IPS DF 6.9 (cell line): ENCODE data around the gene SULT1C2.
"Not testable (repeated sequence)": the region's sequence is repeated elsewhere in the genome, so short reads cannot be mapped to it uniquely, and the experiment has no call there.

Source experiments
- DNase-seq: peaks from one replicate; pipeline ENCODE4 v3.0.0-alpha.2; 2013; ENCODE audit warnings: low read depth, low spot score
- H3K27ac ChIP-seq: one replicate; pipeline ENCODE4 v1.5.1; 2013; ENCODE audit warnings: low read length, control low read depth
- H3K27me3 ChIP-seq: 2 replicates; pipeline ENCODE4 v1.6.1; 2013; ENCODE audit warnings: mild to moderate bottlenecking, low read length; ENCODE audit not compliant: control insufficient read depth, insufficient read depth
- H3K36me3 ChIP-seq: 2 replicates; pipeline ENCODE4 v1.6.1; 2013; ENCODE audit warnings: low read length; ENCODE audit not compliant: control insufficient read depth, insufficient read depth
- H3K4me1 ChIP-seq: 2 replicates; pipeline ENCODE4 v1.6.1; 2013; ENCODE audit warnings: low read length; ENCODE audit not compliant: control insufficient read depth, insufficient read depth
- H3K4me3 ChIP-seq: 2 replicates; pipeline ENCODE4 v1.5.1; 2013; ENCODE audit warnings: mild to moderate bottlenecking, low read length
- H3K9me3 ChIP-seq: 2 replicates; pipeline ENCODE4 v1.6.1; 2013; ENCODE audit warnings: low read length, inconsistent platforms; ENCODE audit not compliant: control insufficient read depth, insufficient read depth
- WGBS: extraction: QIAGEN DNeasy Blood & Tissue Kit; methylation state at CpG from one replicate; pipeline ENCODE4 v1.1.7; 2013; ENCODE audit warnings: mixed read lengths, missing lambda C conversion rate; ENCODE audit not compliant: insufficient read length, insufficient coverage; 5-methylcytosine and 5-hydroxymethylcytosine counted together

Gene SULT1C2

DNA sequence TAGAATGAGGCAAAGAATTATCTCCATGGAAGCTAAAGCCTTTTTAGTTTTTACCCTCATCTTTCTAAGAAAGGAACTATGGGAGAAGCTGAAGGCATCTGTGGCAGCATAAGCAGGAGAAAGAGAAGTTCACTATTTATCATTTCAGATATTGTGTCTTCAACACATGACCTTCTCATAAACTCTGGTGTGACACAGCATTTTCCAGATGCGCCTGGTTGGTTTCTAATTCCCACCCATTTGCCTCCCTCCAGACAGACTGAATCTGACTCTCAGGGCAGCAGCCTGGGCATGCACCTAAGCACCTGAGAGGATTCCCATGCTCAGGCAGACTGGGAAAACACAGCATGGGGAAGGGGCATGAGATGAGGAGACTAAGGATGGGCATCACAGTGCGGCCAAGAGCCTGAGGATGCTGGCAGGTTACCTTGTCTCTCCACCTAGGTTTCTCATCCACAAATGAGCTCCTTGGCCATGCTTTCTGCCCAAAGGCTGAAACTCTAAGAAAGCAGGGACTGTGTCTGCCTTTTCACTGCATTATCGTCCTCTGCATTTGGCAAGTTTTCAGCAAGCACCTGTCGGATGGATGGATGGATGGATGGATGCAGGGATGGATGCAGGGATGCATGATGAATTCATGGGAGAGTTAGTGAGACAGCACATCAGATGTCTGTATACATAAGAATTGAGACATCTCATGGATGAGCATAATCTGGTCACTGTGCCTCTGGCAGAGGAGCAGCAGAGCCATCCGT lies 60.3 kb downstream of the SULT1C2 start:
- no peak for DNase-seq
- Histone ChIP-seq H3K4me1 (no peaks in the 10 kb centered on the region), H3K4me3 (no peak overlapping the region), H3K36me3 (no peaks in the 10 kb centered on the region), H3K9me3 (no peaks in the 10 kb centered on the region), H3K27me3 (no peaks in the 10 kb centered on the region), H3K27ac (no peak overlapping the region)
- WGBS, result no CpG with 5 or more reads among the region's 5 CpGs

DNA sequence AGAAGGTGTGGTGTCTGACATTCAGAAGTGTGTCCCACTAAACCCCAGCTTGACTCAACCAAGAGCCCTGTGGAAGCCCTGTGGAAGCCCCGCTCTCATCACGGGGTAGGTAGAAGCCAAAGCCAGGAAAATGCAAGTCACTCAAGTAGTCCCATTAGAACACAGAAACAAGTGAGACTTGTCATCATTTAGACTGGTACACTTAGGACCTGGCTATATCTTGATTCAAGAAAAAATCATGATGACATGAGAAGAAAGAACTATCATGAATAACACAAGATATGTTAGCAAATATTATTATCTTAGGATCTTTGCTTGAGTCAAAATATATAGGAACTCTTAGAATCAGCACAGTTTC lies 60.9 kb downstream of the SULT1C2 start:
- H3K27ac ChIP-seq, result no peak overlapping the region

DNA sequence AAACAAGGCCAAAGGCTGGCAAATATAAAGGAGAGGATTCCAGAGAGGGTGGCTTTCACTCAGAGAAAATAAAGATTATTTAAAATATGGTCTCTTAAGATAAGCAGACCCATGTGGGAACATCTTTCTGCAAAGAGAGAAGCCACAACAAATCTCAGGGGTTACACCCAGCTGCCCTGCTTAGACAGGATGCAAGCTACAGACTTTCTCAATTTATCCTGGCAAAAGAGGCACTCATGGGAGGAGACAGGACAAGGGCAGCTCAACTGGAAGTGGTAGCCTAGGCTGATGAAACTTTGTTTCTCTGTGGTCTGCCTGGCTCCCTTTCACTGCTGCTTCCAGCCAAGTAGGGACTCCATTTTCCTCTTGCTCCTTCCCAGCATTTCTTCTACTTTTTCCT lies 63.2 kb downstream of the SULT1C2 start:
- H3K4me3 ChIP-seq, result no peak overlapping the region
- H3K36me3 ChIP-seq, result no peaks in the 10 kb centered on the region
- no peaks in the 10 kb centered on the region for H3K9me3 ChIP-seq
- no peaks in the 10 kb centered on the region for H3K4me1 ChIP-seq
- no peaks in the 10 kb centered on the region for H3K27me3 ChIP-seq
- no peak overlapping the region for H3K27ac ChIP-seq
- DNase-seq, result no peak

More for the DNA sequence above, 60.9 kb downstream of the SULT1C2 start:
- DNase-seq, result no peak
- H3K4me1 ChIP-seq, result no peaks in the 10 kb centered on the region
- H3K4me3 ChIP-seq, result no peak overlapping the region
- H3K27me3 ChIP-seq, result no peaks in the 10 kb centered on the region
- no peaks in the 10 kb centered on the region for H3K36me3 ChIP-seq
- WGBS, result no CpG with 5 or more reads among the region's 2 CpGs
- no peaks in the 10 kb centered on the region for H3K9me3 ChIP-seq

DNA sequence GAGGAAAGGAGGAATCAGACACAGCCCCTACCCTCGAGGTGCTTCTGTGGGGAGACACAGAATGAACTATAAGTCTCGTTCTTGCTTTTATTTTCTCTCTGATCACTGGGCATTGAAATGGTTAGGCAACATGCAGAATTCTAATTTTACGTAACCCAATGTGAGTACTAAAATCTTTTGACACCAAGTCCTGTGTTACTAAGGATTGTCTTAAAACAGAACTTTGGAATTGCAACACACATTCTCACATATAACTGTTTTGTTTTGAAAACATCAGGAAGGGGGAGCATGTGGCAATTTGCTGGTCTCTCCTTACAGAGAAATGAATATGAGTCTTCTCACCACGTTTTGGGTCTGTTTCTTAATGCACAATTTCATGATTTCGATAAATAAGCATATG lies 65.4 kb downstream of the SULT1C2 start:
- no CpG with 5 or more reads among the region's 5 CpGs for WGBS
- H3K9me3 ChIP-seq, result no peaks in the 10 kb centered on the region
- no peak overlapping the region for H3K27ac ChIP-seq
- no peak overlapping the region for H3K4me3 ChIP-seq
- no peak for DNase-seq
- H3K4me1 ChIP-seq, result no peaks in the 10 kb centered on the region
- H3K36me3 ChIP-seq, result no peaks in the 10 kb centered on the region
- H3K27me3 ChIP-seq, result no peaks in the 10 kb centered on the region

DNA sequence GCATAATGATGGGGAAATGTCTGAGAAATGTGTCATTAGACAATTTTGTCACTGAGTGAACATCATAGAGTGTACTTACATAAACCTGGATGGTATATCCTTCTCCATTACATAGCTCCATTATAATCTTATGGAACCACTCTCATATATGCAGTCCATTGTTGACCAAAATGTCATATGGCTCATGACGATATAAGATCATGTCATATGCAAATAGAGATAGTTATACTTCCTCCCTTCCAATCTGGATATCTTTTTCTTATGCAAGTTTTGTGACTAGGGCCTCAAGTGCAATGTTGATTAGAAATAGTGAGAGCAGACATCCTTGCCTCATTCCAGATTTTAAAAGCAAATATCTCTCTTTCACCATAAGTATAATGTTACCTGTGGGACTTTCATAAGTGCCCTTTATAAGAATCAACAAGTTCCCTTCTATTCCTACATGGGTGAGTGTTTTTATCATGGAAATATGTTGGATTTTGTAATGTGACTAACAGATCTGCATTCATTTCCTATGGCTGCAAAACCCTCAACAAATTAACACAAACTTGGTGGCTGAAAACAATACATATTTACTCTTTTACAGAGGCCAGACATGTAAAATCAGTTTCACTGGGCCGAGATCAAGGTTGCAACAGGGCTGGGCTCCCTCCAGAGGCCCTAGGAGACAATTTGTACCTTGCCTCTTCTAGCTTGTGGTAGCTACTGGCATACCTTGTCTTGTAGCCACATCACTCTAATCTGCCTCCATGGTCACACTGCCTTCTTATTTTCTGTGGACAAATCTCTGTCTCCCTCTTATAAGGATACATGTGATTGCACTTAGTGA lies 67.4 kb downstream of the SULT1C2 start:
- Histone ChIP-seq H3K27ac (no peak overlapping the region), H3K9me3 (no peaks in the 10 kb centered on the region), H3K27me3 (no peaks in the 10 kb centered on the region), H3K4me1 (no peaks in the 10 kb centered on the region), H3K4me3 (no peak overlapping the region), H3K36me3 (no peaks in the 10 kb centered on the region)
- DNase-seq, result no peak
- no CpG with 5 or more reads among the region's 2 CpGs for WGBS

GRCh38 chr2:108359336-108359735 lies 70.6 kb downstream of the SULT1C2 start:
- not testable (repeated sequence) for DNase-seq, H3K4me1 ChIP-seq, H3K9me3 ChIP-seq, H3K36me3 ChIP-seq, H3K4me3 ChIP-seq, H3K27me3 ChIP-seq, H3K27ac ChIP-seq
- WGBS, result no CpG with 5 or more reads among the region's 1 CpG
